ENCODE measurements around the gene PRG2. TPM values are rescaled to one million over a fixed set of nuclear protein-coding genes. Genes with fewer than 3 reads are reported as not detected.

Gene PRG2
- total RNA-seq, 1 experiment from 2014 or later, result 0.57 TPM

DNA sequence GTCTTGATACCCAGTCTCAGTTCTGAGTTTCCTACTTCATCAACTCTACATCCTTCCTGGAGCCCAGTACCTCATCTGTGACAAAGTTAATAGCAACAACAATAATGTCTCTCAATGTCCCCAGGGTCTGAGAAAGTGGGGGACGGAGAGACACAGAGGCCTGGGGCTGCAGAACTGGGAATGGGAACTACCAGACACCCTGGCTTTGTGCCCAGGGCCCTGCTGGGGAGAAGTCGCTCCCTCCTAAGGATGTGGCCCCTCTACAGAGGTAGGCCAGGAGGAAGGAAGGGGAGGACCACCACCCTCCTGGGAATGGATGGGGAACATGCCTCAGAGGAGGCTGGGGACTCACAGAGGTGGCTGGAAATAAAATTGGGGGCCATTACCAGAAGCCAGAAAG, 15.0 kb downstream of the PRG2 start:
- Mint-ChIP-seq H3K27ac (no peak overlapping the region), H3K36me3 (no peaks in the 10 kb centered on the region), H3K4me1 (peaks cover 2% of the 10 kb centered on the region; the same call in 1 of the 2 replicates), H3K4me3 (no peak overlapping the region), H3K9me3 (peaks cover 6% of the 10 kb centered on the region), H3K27me3 (ENCODE audit: low read depth) (peaks cover 27% of the 10 kb centered on the region)
- ChIA-PET POLR2A (no interaction called here), CTCF (interaction anchor here (2.0 kb wide), 1 partner anchor 26 kb away, joined by 10 read pairs; no protein-coding TSS in a partner anchor)
- DNase-seq (ENCODE audit: low spot score) (no peak), ATAC-seq (no peak)
- TF ChIP-seq ZNF317 (CRISPR knock-in tag; IDR thresholded peaks at IDR 0.05; ENCODE audit: borderline replicate concordance, low read depth) (no peak), NFE2L1 (CRISPR knock-in tag; IDR thresholded peaks at IDR 0.05) (no peak), IRF2 (CRISPR knock-in tag; IDR thresholded peaks at IDR 0.05; ENCODE audit: borderline replicate concordance, low read depth) (no peak), ZBTB21 (CRISPR knock-in tag; IDR thresholded peaks at IDR 0.05; ENCODE audit: borderline replicate concordance) (no peak), ATF1 (CRISPR knock-in tag; IDR thresholded peaks at IDR 0.05) (no peak), NFYB (CRISPR knock-in tag; conservative IDR thresholded peaks at IDR 0.05; ENCODE audit: low read depth) (no peak), CREM (CRISPR knock-in tag; IDR thresholded peaks at IDR 0.05) (no peak), FOXJ3 (CRISPR knock-in tag; IDR thresholded peaks at IDR 0.05; ENCODE audit: borderline replicate concordance) (no peak), OVOL2 (CRISPR knock-in tag; IDR thresholded peaks at IDR 0.05; ENCODE audit: borderline replicate concordance) (no peak)
- TF ChIP-seq, protein P1, sequence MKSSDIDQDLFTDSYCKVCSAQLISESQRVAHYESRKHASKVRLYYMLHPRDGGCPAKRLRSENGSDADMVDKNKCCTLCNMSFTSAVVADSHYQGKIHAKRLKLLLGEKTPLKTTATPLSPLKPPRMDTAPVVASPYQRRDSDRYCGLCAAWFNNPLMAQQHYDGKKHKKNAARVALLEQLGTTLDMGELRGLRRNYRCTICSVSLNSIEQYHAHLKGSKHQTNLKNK (CRISPR knock-in tag; IDR thresholded peaks at IDR 0.05), result no peak
- TF ChIP-seq, protein P2, sequence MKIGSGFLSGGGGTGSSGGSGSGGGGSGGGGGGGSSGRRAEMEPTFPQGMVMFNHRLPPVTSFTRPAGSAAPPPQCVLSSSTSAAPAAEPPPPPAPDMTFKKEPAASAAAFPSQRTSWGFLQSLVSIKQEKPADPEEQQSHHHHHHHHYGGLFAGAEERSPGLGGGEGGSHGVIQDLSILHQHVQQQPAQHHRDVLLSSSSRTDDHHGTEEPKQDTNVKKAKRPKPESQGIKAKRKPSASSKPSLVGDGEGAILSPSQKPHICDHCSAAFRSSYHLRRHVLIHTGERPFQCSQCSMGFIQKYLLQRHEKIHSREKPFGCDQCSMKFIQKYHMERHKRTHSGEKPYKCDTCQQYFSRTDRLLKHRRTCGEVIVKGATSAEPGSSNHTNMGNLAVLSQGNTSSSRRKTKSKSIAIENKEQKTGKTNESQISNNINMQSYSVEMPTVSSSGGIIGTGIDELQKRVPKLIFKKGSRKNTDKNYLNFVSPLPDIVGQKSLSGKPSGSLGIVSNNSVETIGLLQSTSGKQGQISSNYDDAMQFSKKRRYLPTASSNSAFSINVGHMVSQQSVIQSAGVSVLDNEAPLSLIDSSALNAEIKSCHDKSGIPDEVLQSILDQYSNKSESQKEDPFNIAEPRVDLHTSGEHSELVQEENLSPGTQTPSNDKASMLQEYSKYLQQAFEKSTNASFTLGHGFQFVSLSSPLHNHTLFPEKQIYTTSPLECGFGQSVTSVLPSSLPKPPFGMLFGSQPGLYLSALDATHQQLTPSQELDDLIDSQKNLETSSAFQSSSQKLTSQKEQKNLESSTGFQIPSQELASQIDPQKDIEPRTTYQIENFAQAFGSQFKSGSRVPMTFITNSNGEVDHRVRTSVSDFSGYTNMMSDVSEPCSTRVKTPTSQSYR (CRISPR knock-in tag; IDR thresholded peaks at IDR 0.05), result no peak
- TF ChIP-seq, protein P3, sequence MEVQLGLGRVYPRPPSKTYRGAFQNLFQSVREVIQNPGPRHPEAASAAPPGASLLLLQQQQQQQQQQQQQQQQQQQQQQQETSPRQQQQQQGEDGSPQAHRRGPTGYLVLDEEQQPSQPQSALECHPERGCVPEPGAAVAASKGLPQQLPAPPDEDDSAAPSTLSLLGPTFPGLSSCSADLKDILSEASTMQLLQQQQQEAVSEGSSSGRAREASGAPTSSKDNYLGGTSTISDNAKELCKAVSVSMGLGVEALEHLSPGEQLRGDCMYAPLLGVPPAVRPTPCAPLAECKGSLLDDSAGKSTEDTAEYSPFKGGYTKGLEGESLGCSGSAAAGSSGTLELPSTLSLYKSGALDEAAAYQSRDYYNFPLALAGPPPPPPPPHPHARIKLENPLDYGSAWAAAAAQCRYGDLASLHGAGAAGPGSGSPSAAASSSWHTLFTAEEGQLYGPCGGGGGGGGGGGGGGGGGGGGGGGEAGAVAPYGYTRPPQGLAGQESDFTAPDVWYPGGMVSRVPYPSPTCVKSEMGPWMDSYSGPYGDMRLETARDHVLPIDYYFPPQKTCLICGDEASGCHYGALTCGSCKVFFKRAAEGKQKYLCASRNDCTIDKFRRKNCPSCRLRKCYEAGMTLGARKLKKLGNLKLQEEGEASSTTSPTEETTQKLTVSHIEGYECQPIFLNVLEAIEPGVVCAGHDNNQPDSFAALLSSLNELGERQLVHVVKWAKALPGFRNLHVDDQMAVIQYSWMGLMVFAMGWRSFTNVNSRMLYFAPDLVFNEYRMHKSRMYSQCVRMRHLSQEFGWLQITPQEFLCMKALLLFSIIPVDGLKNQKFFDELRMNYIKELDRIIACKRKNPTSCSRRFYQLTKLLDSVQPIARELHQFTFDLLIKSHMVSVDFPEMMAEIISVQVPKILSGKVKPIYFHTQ (CRISPR knock-in tag; IDR thresholded peaks at IDR 0.05), result no peak
- TF ChIP-seq, protein P4, sequence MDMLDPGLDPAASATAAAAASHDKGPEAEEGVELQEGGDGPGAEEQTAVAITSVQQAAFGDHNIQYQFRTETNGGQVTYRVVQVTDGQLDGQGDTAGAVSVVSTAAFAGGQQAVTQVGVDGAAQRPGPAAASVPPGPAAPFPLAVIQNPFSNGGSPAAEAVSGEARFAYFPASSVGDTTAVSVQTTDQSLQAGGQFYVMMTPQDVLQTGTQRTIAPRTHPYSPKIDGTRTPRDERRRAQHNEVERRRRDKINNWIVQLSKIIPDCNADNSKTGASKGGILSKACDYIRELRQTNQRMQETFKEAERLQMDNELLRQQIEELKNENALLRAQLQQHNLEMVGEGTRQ (CRISPR knock-in tag; IDR thresholded peaks at IDR 0.05), result no peak
- TF ChIP-seq, protein P5, sequence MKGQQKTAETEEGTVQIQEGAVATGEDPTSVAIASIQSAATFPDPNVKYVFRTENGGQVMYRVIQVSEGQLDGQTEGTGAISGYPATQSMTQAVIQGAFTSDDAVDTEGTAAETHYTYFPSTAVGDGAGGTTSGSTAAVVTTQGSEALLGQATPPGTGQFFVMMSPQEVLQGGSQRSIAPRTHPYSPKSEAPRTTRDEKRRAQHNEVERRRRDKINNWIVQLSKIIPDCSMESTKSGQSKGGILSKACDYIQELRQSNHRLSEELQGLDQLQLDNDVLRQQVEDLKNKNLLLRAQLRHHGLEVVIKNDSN (CRISPR knock-in tag; IDR thresholded peaks at IDR 0.05), result no peak
- TF ChIP-seq, protein P6, sequence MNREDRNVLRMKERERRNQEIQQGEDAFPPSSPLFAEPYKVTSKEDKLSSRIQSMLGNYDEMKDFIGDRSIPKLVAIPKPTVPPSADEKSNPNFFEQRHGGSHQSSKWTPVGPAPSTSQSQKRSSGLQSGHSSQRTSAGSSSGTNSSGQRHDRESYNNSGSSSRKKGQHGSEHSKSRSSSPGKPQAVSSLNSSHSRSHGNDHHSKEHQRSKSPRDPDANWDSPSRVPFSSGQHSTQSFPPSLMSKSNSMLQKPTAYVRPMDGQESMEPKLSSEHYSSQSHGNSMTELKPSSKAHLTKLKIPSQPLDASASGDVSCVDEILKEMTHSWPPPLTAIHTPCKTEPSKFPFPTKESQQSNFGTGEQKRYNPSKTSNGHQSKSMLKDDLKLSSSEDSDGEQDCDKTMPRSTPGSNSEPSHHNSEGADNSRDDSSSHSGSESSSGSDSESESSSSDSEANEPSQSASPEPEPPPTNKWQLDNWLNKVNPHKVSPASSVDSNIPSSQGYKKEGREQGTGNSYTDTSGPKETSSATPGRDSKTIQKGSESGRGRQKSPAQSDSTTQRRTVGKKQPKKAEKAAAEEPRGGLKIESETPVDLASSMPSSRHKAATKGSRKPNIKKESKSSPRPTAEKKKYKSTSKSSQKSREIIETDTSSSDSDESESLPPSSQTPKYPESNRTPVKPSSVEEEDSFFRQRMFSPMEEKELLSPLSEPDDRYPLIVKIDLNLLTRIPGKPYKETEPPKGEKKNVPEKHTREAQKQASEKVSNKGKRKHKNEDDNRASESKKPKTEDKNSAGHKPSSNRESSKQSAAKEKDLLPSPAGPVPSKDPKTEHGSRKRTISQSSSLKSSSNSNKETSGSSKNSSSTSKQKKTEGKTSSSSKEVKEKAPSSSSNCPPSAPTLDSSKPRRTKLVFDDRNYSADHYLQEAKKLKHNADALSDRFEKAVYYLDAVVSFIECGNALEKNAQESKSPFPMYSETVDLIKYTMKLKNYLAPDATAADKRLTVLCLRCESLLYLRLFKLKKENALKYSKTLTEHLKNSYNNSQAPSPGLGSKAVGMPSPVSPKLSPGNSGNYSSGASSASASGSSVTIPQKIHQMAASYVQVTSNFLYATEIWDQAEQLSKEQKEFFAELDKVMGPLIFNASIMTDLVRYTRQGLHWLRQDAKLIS (CRISPR knock-in tag; IDR thresholded peaks at IDR 0.05; ENCODE audit: borderline replicate concordance), result no peak
- TF ChIP-seq, protein P7, sequence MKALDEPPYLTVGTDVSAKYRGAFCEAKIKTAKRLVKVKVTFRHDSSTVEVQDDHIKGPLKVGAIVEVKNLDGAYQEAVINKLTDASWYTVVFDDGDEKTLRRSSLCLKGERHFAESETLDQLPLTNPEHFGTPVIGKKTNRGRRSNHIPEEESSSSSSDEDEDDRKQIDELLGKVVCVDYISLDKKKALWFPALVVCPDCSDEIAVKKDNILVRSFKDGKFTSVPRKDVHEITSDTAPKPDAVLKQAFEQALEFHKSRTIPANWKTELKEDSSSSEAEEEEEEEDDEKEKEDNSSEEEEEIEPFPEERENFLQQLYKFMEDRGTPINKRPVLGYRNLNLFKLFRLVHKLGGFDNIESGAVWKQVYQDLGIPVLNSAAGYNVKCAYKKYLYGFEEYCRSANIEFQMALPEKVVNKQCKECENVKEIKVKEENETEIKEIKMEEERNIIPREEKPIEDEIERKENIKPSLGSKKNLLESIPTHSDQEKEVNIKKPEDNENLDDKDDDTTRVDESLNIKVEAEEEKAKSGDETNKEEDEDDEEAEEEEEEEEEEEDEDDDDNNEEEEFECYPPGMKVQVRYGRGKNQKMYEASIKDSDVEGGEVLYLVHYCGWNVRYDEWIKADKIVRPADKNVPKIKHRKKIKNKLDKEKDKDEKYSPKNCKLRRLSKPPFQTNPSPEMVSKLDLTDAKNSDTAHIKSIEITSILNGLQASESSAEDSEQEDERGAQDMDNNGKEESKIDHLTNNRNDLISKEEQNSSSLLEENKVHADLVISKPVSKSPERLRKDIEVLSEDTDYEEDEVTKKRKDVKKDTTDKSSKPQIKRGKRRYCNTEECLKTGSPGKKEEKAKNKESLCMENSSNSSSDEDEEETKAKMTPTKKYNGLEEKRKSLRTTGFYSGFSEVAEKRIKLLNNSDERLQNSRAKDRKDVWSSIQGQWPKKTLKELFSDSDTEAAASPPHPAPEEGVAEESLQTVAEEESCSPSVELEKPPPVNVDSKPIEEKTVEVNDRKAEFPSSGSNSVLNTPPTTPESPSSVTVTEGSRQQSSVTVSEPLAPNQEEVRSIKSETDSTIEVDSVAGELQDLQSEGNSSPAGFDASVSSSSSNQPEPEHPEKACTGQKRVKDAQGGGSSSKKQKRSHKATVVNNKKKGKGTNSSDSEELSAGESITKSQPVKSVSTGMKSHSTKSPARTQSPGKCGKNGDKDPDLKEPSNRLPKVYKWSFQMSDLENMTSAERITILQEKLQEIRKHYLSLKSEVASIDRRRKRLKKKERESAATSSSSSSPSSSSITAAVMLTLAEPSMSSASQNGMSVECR (CRISPR knock-in tag; IDR thresholded peaks at IDR 0.05; ENCODE audit: borderline replicate concordance), result no peak
- TF ChIP-seq, protein P8, sequence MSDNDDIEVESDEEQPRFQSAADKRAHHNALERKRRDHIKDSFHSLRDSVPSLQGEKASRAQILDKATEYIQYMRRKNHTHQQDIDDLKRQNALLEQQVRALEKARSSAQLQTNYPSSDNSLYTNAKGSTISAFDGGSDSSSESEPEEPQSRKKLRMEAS (CRISPR knock-in tag; IDR thresholded peaks at IDR 0.05), result no peak
- TF ChIP-seq, protein P9, sequence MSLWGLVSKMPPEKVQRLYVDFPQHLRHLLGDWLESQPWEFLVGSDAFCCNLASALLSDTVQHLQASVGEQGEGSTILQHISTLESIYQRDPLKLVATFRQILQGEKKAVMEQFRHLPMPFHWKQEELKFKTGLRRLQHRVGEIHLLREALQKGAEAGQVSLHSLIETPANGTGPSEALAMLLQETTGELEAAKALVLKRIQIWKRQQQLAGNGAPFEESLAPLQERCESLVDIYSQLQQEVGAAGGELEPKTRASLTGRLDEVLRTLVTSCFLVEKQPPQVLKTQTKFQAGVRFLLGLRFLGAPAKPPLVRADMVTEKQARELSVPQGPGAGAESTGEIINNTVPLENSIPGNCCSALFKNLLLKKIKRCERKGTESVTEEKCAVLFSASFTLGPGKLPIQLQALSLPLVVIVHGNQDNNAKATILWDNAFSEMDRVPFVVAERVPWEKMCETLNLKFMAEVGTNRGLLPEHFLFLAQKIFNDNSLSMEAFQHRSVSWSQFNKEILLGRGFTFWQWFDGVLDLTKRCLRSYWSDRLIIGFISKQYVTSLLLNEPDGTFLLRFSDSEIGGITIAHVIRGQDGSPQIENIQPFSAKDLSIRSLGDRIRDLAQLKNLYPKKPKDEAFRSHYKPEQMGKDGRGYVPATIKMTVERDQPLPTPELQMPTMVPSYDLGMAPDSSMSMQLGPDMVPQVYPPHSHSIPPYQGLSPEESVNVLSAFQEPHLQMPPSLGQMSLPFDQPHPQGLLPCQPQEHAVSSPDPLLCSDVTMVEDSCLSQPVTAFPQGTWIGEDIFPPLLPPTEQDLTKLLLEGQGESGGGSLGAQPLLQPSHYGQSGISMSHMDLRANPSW (CRISPR knock-in tag; conservative IDR thresholded peaks at IDR 0.05; ENCODE audit: low read depth), result no peak

Data from WTC11 (cell line).